HK-2 (cell line): ENCODE results near the gene ERRFI1.

Experiments
- DNase-seq: peaks from one replicate; pipeline ENCODE4 v3.0.0-alpha.2; 2018; ENCODE audit not compliant: unreplicated experiment

The ERRFI1 gene

DNA sequence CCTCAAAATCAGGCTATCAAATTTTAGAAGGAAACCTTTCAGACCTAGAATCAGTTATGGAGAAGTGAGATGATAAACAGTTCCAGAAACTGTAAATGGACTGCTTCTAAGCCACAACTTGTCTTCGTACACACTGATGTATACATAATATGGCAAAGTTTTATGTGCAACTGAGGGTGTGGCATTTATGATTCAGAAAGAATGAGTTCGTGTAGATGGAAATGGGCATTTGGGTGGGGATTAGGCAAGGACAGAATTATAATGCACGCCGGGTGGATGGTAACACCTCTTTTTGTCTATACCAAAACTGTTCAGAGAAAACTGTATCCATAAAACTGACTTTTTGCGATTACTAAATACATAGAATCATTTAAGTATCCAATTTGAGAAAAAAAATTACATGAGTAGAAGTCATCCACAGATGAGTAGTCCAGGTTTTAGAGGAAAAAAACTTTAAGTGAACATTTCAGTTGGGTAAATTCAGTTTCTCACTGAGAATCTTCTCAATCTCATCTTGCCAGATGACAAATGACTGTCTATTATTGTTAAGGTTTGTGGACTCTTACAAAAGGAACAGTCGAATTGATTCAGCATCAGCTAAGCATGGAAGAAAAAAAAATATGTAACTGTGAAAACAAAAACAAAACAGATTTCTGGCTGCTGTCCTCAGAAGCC is 22.5 kb downstream of the ERRFI1 start:
- DNase-seq, result no peak

DNA sequence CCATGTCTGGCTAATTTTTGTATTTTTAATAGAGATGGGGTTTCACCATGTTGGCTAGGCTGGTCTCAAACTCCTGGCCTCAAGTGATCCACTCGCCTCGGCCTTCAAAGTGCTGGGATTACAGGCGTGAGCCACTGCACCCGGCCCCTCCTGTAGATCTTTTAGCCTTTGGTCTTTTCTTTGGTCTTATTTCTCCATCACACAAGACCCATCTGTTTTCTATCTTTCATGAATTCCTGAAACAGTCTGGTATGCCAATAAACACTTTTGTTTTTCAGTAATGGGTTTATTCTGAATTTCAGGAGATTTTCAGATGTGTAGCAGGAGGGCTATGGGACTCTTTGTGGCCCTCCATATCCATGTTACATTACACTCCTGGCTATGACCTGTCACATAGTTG is 23.2 kb downstream of the ERRFI1 start:
- DNase-seq, result no peak

DNA sequence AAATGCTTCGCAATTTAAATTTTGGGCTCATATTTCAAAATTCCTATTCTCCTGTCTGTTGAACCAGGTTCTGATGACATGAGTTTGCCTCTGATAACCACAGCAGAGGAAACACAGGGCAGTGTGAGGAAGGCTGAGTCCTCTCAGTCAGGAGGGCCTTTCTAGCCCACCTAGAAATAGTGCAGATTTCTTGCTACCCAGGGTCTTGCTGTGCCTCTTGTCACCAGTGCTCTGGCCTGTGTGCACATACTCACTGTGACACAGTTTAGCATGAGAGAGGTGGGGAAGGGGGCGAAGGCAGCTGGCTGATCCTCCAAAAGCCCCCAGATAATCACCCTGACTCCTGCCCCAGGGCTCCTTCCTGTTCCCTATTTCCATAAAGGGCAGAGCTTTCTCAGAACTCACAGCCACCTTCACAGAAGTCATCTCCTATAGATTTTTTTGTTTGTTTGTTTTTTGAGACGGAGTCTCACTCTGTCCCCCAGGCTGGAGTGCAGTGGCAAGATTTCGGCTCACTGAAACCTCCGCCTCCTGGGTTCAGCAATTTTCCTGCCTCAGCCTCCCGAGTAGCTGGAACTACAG is 23.7 kb downstream of the ERRFI1 start:
- DNase-seq, result no peak

DNA sequence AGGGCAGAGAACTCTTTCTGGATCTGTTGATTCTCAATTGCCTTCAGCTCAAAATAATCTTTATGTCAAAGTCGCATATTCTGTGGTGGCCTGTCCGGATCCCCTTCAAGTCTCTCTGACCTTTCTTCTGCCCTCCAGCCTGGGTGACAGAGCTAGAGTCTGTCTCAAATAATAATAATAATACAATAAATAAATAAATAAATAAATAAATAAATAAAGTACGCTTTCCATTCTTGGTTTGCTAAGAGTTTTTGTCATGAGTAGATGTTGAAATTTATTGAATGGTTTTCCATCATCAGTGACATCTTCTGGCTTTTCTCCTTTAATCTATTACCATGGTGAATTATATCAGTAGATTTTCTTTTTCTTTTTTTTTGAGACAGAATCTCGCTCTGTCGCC is 30.7 kb downstream of the ERRFI1 start:
- no peak for DNase-seq

DNA sequence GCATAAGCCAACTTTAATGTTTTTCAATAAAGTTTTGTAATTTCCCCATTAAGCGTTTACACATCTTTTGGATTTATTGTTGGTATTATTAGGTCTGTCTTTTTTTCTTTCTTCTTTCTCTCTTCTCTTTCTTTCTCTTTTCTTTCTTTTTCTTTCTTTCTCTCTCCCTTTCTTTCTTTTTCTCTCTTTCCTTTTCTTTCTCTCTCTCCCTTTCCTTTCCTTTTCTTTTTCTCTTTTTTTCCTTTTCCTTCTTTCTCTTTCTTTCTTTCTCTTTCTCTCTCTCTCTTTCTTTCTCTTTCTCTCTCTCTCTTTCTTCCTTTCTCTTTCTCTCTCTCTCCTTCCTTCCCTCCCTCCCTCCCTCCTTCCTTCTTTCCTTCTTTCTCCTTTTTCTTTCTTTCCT is 31.3 kb downstream of the ERRFI1 start:
- DNase-seq, result no peak

DNA sequence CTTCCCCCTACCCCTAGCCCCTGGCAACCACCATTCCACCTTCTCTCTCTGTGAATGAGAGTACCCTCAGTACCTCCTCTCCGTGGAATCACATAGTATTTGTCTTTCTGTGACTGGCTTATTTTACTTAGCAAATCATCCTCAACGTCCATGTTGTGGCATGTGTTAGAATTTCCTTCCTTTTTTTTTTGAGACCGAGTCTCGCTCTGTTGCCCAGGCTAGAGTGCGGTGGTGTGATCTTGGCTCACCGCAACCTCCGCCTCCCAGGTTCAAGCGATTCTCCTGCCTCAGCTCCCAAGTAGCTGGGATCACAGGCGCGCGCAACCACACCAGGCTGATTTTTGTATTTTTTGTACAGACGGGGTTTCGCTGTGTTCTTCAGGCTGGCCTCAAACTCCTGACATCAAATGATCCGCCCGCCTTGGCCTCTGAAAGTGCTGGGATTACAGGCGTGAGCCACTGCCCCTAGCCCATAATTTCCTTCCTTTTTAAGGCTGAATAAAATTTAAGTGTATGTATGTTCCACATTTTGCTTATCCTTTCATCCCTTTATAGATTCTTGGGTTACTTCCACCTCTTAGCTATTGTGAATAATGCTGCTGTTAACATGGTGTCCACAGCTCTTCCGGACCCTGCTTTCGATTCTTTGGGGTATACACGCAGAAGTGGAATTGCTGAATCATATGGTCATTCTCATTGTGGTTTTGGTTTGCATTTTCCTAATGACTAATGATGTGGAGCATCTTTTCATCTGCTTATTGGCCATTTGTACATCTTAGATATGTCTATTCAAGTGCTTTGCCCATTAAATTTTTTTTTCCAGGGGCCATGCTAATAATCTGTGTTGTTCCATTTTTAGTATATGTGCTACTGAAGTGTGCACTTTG is 32.3 kb downstream of the ERRFI1 start:
- no peak for DNase-seq

DNA sequence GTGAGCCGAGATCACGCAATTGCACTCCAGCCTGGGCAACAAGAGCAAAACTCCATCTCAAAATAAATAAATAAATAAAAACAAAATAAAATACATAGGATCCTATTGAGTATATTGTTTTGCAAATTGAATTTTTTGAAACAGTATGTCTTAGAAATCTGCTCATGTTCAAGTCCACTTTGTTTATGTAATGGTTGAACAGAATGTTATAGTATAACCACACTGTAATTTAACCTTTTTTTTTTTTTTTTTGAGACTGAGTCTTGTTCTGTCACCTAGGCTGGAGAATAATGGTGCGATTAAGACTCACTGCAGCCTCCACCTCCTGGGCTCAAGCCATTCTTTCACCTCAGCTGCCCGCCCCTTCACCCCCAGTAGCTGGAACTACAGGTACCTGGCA is 33.2 kb downstream of the ERRFI1 start:
- DNase-seq, result no peak

DNA sequence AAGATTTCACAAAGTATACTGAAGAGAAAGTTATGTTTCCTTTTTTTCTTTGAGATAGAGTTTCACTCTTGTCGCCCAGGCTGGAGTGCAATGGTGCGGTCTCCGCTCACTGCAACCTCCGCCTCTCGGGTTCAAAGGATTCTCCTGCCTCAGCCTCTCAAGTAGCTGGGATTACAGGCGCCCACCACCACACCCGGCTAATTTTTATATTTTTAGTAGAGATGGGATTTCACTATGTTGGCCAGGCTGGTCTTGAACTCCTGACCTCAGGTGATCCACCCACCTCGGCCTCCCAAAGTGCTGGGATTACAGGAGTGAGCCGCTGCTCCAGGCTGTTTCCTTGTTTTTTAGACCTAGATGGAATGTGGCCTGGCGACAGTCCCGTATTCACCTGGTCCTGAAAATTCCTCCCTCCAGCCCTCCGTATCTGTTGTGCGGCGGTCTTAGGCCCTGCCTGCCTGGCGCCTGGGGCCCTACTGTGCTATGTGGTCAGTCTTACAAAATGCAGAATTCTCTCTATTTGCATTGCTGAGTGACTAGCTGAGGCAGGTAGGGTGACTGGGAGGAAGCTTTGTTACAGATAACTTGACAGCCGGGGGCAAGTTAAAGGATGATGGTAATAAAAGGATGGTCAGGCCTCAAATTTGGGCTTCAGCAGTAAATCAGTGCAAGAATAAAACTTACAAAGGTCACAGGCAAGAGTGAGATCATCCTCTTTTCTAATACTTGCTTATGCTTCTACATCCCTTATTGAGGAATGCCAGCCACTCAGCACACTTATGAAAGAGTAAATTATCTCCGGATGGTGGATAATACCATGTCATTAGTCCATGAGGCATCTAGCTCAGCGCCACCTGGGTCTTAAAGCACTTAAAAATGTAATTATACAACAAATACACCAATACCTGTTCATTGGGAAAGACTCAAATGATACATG is 34.3 kb downstream of the ERRFI1 start:
- DNase-seq, result no peak

DNA sequence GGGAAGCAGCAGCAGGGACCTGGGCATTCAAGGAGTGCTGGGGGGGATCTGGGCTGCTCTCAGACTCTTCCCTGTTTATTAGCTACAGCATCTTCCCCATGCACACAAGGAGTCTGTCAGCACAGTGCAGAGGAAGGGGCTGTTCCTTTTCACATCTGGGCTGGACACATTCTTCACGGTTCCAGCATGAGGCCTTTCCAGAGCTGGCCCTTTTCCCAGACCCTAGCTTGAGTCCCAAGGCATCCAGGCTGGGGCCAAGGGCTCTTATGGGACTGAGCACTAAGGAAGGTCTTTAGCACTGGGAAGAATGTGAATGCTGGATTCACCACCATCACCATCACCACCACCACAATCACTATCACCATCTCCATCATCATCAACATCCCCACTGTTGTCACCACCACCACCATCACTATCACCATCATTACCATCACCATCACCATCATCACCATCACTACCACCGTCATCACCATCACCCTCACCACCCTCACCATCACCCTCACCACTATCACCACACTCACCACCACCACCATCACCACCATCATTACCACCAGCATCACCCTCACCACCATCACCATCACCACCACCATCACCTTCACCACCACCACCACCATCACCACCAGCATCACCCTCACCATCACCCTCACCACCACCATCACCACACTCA is 36.2 kb downstream of the ERRFI1 start:
- no peak for DNase-seq

DNA sequence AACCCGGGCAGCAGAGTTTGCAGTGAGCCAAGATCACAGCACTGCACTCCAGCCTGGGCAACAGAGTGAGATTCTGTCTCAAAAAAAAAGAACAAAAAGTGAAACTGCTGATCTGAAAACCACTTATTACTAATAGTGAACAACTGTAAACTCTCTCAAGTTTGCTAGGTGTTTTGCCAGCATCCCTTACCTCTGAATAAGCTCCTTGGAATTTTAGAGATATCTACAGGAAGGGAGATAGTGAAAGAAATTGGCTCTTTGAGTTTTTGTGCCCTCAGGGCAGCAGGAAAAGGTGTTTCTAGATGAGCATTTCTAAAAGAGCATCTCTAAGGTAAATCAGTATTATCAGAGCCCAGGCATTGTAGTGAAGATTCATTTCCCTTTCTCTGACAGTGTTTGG is 37.5 kb downstream of the ERRFI1 start:
- DNase-seq, result no peak

DNA sequence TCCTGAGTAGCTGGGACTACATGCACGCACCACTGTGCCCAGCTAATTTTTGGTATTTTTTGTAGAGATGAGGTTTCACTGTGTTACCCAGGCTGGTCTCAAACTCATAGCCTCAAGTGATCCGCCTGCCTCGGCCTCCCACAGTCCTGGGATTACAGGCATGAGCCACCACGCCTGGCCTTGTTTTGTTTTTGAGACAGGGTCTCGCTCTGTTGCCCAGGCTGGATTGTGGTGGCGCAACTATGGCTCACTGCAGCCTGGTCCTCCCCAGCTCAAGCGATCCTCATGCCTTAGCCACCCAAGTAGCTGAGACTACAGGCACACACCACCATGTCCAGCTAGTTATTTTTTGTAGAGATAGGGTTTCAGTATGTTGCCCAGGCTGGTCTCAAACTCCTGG is 38.6 kb downstream of the ERRFI1 start:
- DNase-seq, result no peak

DNA sequence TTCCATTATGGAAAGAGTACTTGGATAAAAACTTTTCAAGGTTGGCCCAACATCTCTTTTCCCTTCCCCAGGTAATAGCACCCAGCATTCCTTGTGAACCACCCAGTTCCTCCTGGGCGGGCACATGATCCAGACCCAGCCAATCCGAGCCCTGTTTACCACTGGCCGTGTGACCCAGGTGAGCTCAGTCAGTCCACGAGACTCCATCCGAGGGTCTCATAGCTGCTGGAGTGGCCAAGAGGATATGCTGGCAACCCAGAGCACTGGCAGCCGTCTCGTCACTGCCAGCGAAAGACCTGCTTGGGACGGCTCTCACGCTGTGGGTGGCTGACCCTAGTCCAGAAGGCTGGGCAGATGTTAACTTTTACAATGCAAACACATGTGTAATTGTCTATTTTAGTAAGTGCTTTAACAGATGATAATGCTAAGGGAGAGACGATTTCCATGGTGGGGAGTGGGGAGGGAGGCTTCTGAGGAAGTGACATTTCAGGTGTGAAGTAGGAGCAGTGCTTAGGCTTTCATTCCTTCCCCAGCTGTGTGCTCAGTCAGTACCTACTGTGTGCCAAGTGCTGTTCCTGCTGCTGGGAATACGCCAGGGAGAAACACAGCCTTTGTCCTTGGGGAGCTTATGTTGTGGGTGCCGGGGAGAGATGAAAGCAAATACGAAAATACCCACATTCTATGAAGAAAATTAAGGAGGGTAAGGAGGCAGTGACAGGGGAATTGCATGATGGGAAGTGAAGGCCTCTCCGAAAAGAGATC is 40.1 kb downstream of the ERRFI1 start:
- DNase-seq, result no peak

DNA sequence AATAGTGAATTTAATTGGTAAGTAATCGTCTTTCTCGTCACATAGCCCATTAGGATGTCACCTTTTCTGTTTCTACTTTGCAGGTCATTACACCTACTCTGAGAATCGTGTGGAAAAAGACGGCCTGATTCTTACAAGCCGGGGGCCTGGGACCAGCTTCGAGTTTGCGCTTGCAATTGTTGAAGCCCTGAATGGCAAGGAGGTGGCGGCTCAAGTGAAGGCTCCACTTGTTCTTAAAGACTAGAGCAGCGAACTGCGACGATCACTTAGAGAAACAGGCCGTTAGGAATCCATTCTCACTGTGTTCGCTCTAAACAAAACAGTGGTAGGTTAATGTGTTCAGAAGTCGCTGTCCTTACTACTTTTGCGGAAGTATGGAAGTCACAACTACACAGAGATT is 41.3 kb downstream of the ERRFI1 start:
- DNase-seq, result no peak

DNA sequence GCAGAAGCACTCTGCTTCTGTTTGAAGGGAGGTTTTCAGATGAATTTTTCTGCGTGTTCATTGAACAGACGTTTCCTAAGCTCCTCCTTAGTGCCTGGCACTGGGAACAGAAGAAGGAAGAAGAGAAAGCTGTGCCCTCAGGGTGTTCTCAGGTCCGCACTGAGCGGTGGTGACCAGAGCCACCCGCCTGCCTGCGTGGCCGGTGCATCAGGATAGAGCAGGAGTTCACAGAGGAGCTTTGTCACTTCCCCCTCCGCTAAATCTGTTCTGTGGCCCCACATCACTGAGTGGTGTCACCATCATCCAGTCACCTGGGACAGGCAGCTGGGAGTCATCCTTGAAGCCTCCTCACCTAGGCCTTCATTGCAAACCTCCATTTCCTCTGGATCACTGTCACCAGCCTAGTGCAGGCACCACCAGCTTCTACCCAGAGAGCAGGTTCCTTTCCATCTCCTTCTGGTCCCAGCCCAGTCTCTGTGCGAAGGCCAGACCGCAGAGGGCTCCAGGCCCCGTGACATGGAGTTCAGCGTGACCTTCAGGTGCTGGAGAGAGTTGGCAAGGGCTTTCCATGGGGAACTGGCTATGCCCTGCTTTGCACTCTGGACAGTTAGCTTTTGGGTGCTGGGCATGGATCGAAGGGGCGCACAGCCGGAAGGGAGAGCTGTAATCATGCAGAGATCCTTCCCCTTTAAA is 42.9 kb downstream of the ERRFI1 start:
- no peak for DNase-seq

DNA sequence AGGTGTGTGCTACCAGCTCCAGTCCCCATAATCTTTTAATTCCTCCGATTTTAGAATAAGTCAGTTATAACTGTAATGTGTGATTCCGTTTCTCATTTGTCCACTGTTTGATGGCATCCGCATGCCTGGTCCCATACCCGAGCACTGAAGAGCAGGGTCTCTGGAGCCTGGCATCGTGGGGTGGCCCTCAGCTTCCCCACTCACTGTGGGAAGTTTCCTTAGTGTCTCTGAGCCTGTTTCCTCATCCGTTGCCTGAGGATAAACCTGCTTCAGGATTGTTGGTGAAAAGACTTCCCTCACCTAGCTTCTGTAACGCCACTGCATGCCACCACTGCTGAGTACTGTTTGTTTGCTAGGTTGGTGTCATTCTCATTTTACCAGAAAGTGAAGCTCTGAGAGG is 45.1 kb downstream of the ERRFI1 start:
- DNase-seq, result no peak

DNA sequence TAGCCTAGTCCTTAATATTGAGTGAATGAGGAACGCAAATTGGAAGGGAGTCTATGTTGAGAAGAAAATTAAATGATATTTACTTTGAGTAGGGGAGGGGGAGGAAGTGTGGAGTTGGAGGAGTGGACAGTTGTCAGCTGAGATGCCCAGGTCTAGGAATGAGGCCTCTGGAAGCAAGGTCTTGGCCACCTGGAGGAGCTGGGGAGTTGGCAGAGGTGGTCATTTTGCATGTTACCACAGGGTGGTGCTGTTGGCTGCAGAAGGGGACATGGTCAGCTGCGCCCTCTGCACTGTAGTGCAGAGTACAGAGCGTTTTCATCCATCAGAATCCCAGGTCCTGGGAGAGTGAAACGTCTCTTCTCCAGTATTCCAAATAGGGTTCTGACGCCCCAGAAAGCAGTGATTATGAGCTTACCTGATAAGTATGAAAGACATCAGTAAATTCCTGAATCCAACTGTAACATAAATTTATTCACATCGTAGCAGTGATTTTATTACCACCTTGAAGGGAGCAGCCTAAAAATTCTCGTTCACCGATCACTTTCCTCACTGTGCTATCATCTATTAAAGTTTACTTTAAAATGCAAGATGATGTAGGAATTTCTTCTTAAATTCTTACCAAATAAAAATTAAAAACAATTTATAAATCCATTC is 50.8 kb downstream of the ERRFI1 start:
- DNase-seq, result peak; percentile 76

DNA sequence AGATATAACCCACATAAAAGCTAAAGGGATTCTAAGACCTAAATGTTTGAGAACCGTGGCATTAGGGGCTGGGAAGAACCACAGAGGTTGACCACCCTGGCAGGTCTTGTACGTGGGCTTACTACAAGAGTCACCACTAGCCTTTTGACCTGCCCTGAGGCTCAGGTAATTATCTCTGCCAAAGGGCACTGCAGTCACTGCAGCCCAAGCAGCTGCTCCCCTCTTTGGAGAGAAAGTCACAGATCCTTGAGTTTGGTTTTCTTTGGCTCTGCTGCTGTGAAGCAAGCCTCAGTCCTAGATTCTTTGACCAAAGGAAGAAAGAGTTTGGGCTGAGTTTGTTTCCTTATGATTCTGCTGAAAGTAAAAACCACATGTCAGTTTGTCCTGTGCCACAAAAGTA is 53.0 kb downstream of the ERRFI1 start:
- no peak for DNase-seq

DNA sequence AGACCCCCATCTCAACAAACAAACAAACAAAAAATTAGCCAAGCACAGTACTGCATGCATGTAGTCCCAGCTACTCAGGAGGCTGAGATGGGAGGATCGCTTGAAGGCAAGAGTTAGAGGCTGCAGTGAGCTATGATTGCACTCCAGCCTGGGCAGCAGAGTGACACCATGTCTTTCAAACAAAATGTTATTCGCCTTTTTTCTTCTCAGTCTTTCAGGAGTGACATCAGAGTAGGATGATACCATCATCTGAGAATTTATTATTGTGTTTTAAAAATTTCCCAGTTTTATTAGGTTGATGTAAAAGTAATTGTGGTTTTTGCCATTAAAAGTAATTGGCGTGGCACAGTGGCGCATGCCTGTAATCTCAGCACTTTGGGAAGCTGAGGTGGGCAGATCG is 53.8 kb downstream of the ERRFI1 start:
- no peak for DNase-seq

DNA sequence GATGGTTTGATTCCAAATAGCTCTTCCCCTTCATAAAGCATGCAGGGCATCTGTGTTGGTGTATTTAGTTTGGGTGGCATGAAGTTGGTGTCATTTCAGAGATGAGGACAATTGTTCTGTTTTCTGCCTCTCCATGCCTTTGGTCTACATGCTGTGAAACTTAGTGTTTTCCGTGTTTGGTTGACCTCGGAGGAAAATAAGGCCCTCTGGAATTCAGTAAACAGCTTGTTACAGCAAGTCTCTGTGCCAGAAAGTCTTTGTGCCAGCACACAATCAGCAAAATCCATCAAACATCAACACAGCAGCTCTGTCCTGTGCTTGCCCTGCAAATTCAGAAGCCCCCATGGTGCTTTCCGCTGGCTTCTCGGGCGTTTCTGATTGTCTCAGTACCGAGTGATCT is 55.1 kb downstream of the ERRFI1 start:
- DNase-seq, result no peak

DNA sequence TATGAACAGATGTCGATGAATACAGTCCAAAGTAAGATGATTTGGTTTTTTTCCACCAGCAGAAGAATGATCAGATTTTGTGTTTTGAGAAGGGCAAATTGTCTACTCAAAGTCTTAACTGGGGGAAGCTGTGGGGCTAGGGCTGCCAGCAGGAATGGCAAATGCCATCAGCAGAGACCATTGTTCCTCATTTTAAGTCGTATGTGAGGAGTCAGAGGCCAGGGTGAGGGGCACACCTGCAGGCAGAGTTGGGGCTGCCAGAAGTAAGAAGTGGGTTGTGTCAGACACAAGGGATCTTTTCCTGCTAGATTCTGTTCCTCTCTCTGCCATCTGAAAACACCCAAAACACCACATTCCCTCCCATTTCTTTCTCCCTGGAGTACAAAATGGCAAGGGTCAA is 55.9 kb downstream of the ERRFI1 start:
- DNase-seq, result no peak
